ENCODE measurements around the gene RAD23B.
A peak's percentile ranks its signal among the peaks of the same experiment; 100 is the strongest.

RAD23B gene

GRCh38 chr9:107268560-107268959 lies 14.5 kb upstream of the RAD23B start:
- DNase-seq (ENCODE audit: low read depth in 1 of 2, low spot score in 1 of 2) = no peak

GRCh38 chr9:107269254-107269653 lies 13.8 kb upstream of the RAD23B start:
- no peak for DNase-seq (ENCODE audit: low read depth in 1 of 2, low spot score in 1 of 2)

- DNase-seq (ENCODE audit: low read depth in 1 of 2, low spot score in 1 of 2) = no peak
These were observed 13.4 kb upstream of the RAD23B start for GRCh38 chr9:107269681-107270080.

- no peak for DNase-seq (ENCODE audit: low read depth in 1 of 2, low spot score in 1 of 2)
These were observed 13.0 kb upstream of the RAD23B start for GRCh38 chr9:107270082-107270481.

GRCh38 chr9:107270580-107270979 lies 12.5 kb upstream of the RAD23B start:
- DNase-seq (ENCODE audit: low read depth in 1 of 2, low spot score in 1 of 2) = no peak

- DNase-seq (ENCODE audit: low read depth in 1 of 2, low spot score in 1 of 2) = no peak
These were observed 9.4 kb upstream of the RAD23B start for GRCh38 chr9:107273634-107274033.

- no peak for DNase-seq (ENCODE audit: low read depth in 1 of 2, low spot score in 1 of 2)
These were observed 9.0 kb upstream of the RAD23B start for GRCh38 chr9:107274096-107274495.

- no peak for DNase-seq (ENCODE audit: low read depth in 1 of 2, low spot score in 1 of 2)
These were observed 8.1 kb upstream of the RAD23B start for GRCh38 chr9:107274953-107275422.

GRCh38 chr9:107275530-107275929 lies 7.5 kb upstream of the RAD23B start:
- DNase-seq (ENCODE audit: low read depth in 1 of 2, low spot score in 1 of 2) = no peak

- no peak for DNase-seq (ENCODE audit: low read depth in 1 of 2, low spot score in 1 of 2)
These were observed 5.9 kb upstream of the RAD23B start for GRCh38 chr9:107276966-107277710.

GRCh38 chr9:107277801-107278200 lies 5.3 kb upstream of the RAD23B start:
- DNase-seq (ENCODE audit: low read depth in 1 of 2, low spot score in 1 of 2) = no peak

- DNase-seq (ENCODE audit: low read depth in 1 of 2, low spot score in 1 of 2) = no peak
These were observed 4.0 kb upstream of the RAD23B start for GRCh38 chr9:107279086-107279485.

- DNase-seq (ENCODE audit: low read depth in 1 of 2, low spot score in 1 of 2) = no peak
These were observed 2.5 kb upstream of the RAD23B start for GRCh38 chr9:107280543-107280942.

GRCh38 chr9:107281184-107281583 lies 1.9 kb upstream of the RAD23B start:
- no peak for DNase-seq (ENCODE audit: low read depth in 1 of 2, low spot score in 1 of 2)

- DNase-seq (ENCODE audit: low read depth in 1 of 2, low spot score in 1 of 2) = no peak
These were observed 984 bp upstream of the RAD23B start for GRCh38 chr9:107281922-107282667.

GRCh38 chr9:107283623-107284616 lies 841 bp downstream of the RAD23B start:
- peak; percentile 34 to 38 for DNase-seq (ENCODE audit: low read depth in 1 of 2, low spot score in 1 of 2)

GRCh38 chr9:107284636-107285035 lies 1.6 kb downstream of the RAD23B start:
- DNase-seq (ENCODE audit: low read depth in 1 of 2, low spot score in 1 of 2) = no peak

GRCh38 chr9:107285286-107285685 lies 2.2 kb downstream of the RAD23B start:
- DNase-seq (ENCODE audit: low read depth in 1 of 2, low spot score in 1 of 2) = no peak

GRCh38 chr9:107286057-107286456 lies 3.0 kb downstream of the RAD23B start:
- no peak for DNase-seq (ENCODE audit: low read depth in 1 of 2, low spot score in 1 of 2)

GRCh38 chr9:107288701-107289100 lies 5.6 kb downstream of the RAD23B start:
- DNase-seq (ENCODE audit: low read depth in 1 of 2, low spot score in 1 of 2) = no peak

- no peak for DNase-seq (ENCODE audit: low read depth in 1 of 2, low spot score in 1 of 2)
These were observed 7.5 kb downstream of the RAD23B start for GRCh38 chr9:107290619-107291018.

All from stimulated activated CD4-positive, alpha-beta T cell treated with anti-CD3 and anti-CD28 coated beads, Interleukin-15, amount 100 ng/mL, for 1 hour (primary cell).